HG02798 (cell line): ENCODE measurements around the gene MFSD6.
"Not testable (repeated sequence)": the region's sequence is repeated elsewhere in the genome, so short reads cannot be mapped to it uniquely, and the experiment has no call there.

ENCODE experiments used
- ATAC-seq: cut with Tn5 transposase; IDR thresholded peaks from one replicate; pipeline ENCODE4 v1.9.1; 2021; ENCODE audit warnings: mild to moderate bottlenecking; ENCODE audit not compliant: unreplicated experiment, poor library complexity

Gene MFSD6

GRCh38 chr2:190458352-190459107 is 50.4 kb downstream of the MFSD6 start:
- ATAC-seq, result no peak

- ATAC-seq, result no peak
These were observed 51.7 kb downstream of the MFSD6 start for GRCh38 chr2:190459881-190460280.

GRCh38 chr2:190460487-190460886 is 52.3 kb downstream of the MFSD6 start:
- no peak for ATAC-seq

GRCh38 chr2:190462181-190462580 is 54.0 kb downstream of the MFSD6 start:
- ATAC-seq, result no peak

GRCh38 chr2:190462611-190463010 is 54.5 kb downstream of the MFSD6 start:
- no peak for ATAC-seq

GRCh38 chr2:190465060-190465459 is 56.9 kb downstream of the MFSD6 start:
- peak; percentile 53 for ATAC-seq

- ATAC-seq, result no peak
These were observed 58.8 kb downstream of the MFSD6 start for GRCh38 chr2:190466819-190467446.

GRCh38 chr2:190467575-190468083 is 59.5 kb downstream of the MFSD6 start:
- peak; percentile 53 for ATAC-seq

GRCh38 chr2:190468354-190468753 is 60.2 kb downstream of the MFSD6 start:
- ATAC-seq, result not testable (repeated sequence)

GRCh38 chr2:190468814-190469569 is 60.8 kb downstream of the MFSD6 start:
- peak; percentile 55 for ATAC-seq

GRCh38 chr2:190469771-190470170 is 61.6 kb downstream of the MFSD6 start:
- no peak for ATAC-seq

- ATAC-seq, result no peak
These were observed 62.2 kb downstream of the MFSD6 start for GRCh38 chr2:190470256-190470826.

GRCh38 chr2:190477661-190478454 is 69.7 kb downstream of the MFSD6 start:
- no peak for ATAC-seq

GRCh38 chr2:190478572-190479195 is 70.5 kb downstream of the MFSD6 start:
- ATAC-seq, result no peak

GRCh38 chr2:190481339-190481738 is 73.2 kb downstream of the MFSD6 start:
- ATAC-seq, result no peak

- no peak for ATAC-seq
These were observed 74.3 kb downstream of the MFSD6 start for GRCh38 chr2:190482451-190482850.

GRCh38 chr2:190486037-190486623 is 78.0 kb downstream of the MFSD6 start:
- no peak for ATAC-seq

GRCh38 chr2:190488516-190489233 is 80.5 kb downstream of the MFSD6 start:
- no peak for ATAC-seq
